ENCODE results near the gene HINT2. TPM values are rescaled to one million over a fixed set of nuclear protein-coding genes. Genes with fewer than 3 reads are reported as not detected.

Gene HINT2
- total RNA-seq, 1 experiment from 2014 or later = 110 TPM

GRCh38 chr9:35861161-35861897 lies 46.5 kb upstream of the HINT2 start:
- H3K4me1 Mint-ChIP-seq (ENCODE audit: low read depth, unreplicated experiment) = no peaks in the 10 kb centered on the region
- Histone ChIP-seq H3K4me3 (ENCODE audit: low read depth, low read length) (no peak overlapping the region), H3K4me1 (no peaks in the 10 kb centered on the region), H3K36me3 (ENCODE audit: control insufficient read depth, insufficient read depth, low read length) (no peaks in the 10 kb centered on the region), H3K27me3 (replicated peaks; ENCODE audit: control insufficient read depth, insufficient read depth, low read length) (no peaks in the 10 kb centered on the region; the same call in 1 of the 2 replicates), H3K9me3 (no peaks in the 10 kb centered on the region)
- H3K4me3 Mint-ChIP-seq (ENCODE audit: unreplicated experiment) = no peak overlapping the region
- H3K27ac Mint-ChIP-seq (ENCODE audit: unreplicated experiment) = no peak overlapping the region
- intact Hi-C loops (cut with micrococcal nuclease; ENCODE audit: unreplicated experiment) = no loop called here
- H3K36me3 Mint-ChIP-seq (ENCODE audit: insufficient read depth, unreplicated experiment) = no peaks in the 10 kb centered on the region
- peaks cover 11% of the 10 kb centered on the region for H3K27me3 Mint-ChIP-seq (ENCODE audit: insufficient read depth, unreplicated experiment)
- POLR2A ChIA-PET = no interaction called here
- DNase-seq = no peak
- BruUV-seq (replicated peaks) = no TSS peak
- CTCF ChIA-PET = interaction anchor here (0.5 to 2.1 kb wide), 2 partner anchors 21 to 95 kb away, joined by 6 to 7 read pairs; no protein-coding TSS in a partner anchor
- TF ChIP-seq CTCF (IDR thresholded peaks at IDR 0.05; ENCODE audit: insufficient read depth in 1 of 2, low read depth in 1 of 2, low read length in 1 of 2, severe bottlenecking in 1 of 2, unreplicated experiment in 1 of 2) = no peak
- H3K9me3 Mint-ChIP-seq (ENCODE audit: unreplicated experiment) = no peaks in the 10 kb centered on the region

GRCh38 chr9:35859990-35860339 lies 45.1 kb upstream of the HINT2 start:
- intact Hi-C loops (cut with micrococcal nuclease; ENCODE audit: unreplicated experiment) = no loop called here
- H3K9me3 ChIP-seq = no peaks in the 10 kb centered on the region
- H3K9me3 Mint-ChIP-seq (ENCODE audit: unreplicated experiment) = no peaks in the 10 kb centered on the region
- H3K4me1 ChIP-seq = no peaks in the 10 kb centered on the region
- H3K27me3 Mint-ChIP-seq (ENCODE audit: insufficient read depth, unreplicated experiment) = peaks cover 14% of the 10 kb centered on the region
- CTCF ChIA-PET = interaction anchor here (2.1 kb wide), 1 partner anchor 22 kb away, joined by 7 read pairs; no protein-coding TSS in a partner anchor
- POLR2A ChIA-PET = no interaction called here
- no peaks in the 10 kb centered on the region for H3K36me3 Mint-ChIP-seq (ENCODE audit: insufficient read depth, unreplicated experiment)
- H3K4me3 Mint-ChIP-seq (ENCODE audit: unreplicated experiment) = no peak overlapping the region
- no peaks in the 10 kb centered on the region; the same call in 1 of the 2 replicates for H3K27me3 ChIP-seq (replicated peaks; ENCODE audit: control insufficient read depth, insufficient read depth, low read length)
- no peak for TF ChIP-seq CTCF (IDR thresholded peaks at IDR 0.05; ENCODE audit: insufficient read depth in 1 of 2, low read depth in 1 of 2, low read length in 1 of 2, severe bottlenecking in 1 of 2, unreplicated experiment in 1 of 2)
- no peak for DNase-seq
- no peaks in the 10 kb centered on the region for H3K4me1 Mint-ChIP-seq (ENCODE audit: low read depth, unreplicated experiment)
- H3K36me3 ChIP-seq (ENCODE audit: control insufficient read depth, insufficient read depth, low read length) = no peaks in the 10 kb centered on the region
- BruUV-seq (replicated peaks) = no TSS peak
- no peak overlapping the region for H3K4me3 ChIP-seq (ENCODE audit: low read depth, low read length)
- H3K27ac Mint-ChIP-seq (ENCODE audit: unreplicated experiment) = no peak overlapping the region

- no TSS peak for BruUV-seq (replicated peaks)
- CTCF ChIA-PET = interaction anchor here (2.1 kb wide), 1 partner anchor 23 kb away, joined by 7 read pairs; no protein-coding TSS in a partner anchor
Observed at GRCh38 chr9:35859310-35859989, 44.6 kb upstream of the HINT2 start.

More at GRCh38 chr9:35859310-35859989, 44.6 kb upstream of the HINT2 start:
- H3K4me3 Mint-ChIP-seq (ENCODE audit: unreplicated experiment) = no peak overlapping the region
- Histone ChIP-seq H3K36me3 (ENCODE audit: control insufficient read depth, insufficient read depth, low read length) (no peaks in the 10 kb centered on the region), H3K9me3 (no peaks in the 10 kb centered on the region), H3K4me3 (ENCODE audit: low read depth, low read length) (no peak overlapping the region), H3K4me1 (no peaks in the 10 kb centered on the region), H3K27me3 (replicated peaks; ENCODE audit: control insufficient read depth, insufficient read depth, low read length) (no peaks in the 10 kb centered on the region; the same call in 1 of the 2 replicates)
- no peaks in the 10 kb centered on the region for H3K36me3 Mint-ChIP-seq (ENCODE audit: insufficient read depth, unreplicated experiment)
- intact Hi-C loops (cut with micrococcal nuclease; ENCODE audit: unreplicated experiment) = no loop called here
- no peaks in the 10 kb centered on the region for H3K9me3 Mint-ChIP-seq (ENCODE audit: unreplicated experiment)
- POLR2A ChIA-PET = no interaction called here
- H3K27me3 Mint-ChIP-seq (ENCODE audit: insufficient read depth, unreplicated experiment) = peaks cover 14% of the 10 kb centered on the region
- H3K4me1 Mint-ChIP-seq (ENCODE audit: low read depth, unreplicated experiment) = no peaks in the 10 kb centered on the region
- no peak for TF ChIP-seq CTCF (IDR thresholded peaks at IDR 0.05; ENCODE audit: insufficient read depth in 1 of 2, low read depth in 1 of 2, low read length in 1 of 2, severe bottlenecking in 1 of 2, unreplicated experiment in 1 of 2)
- no peak overlapping the region for H3K27ac Mint-ChIP-seq (ENCODE audit: unreplicated experiment)
- no peak for DNase-seq

All from Caco-2 (cell line).